ENCODE data around the gene CCDC83.
"Not testable (repeated sequence)": the region's sequence is repeated elsewhere in the genome, so short reads cannot be mapped to it uniquely, and the experiment has no call there.

Gene CCDC83

DNA sequence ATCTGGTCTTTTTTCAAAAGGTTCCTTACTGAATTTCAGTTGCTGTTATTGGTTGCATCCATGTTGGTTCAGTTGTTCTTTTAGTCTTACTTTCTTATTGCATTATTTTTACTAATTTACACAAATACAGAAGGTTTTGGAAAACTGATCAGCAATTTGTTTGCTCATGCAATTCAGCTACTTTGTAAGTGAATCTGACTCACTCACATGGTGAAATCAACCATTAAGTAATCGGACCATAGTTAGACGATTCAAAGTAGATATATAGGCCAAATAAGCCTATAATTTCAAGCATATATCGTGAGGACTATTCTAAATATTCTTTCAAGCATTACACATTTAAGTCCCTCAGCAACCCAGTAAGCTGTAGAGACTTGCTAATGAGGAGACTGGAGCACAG lies 41.7 kb downstream of the CCDC83 start:
- H3K27me3 ChIP-seq (ENCODE audit: control insufficient read depth in 1 of 2, insufficient read depth in 2 of 2, low read length in 2 of 2): no peaks in the 10 kb centered on the region
- H3K4me1 ChIP-seq (ENCODE audit: insufficient read depth, low read length): no peaks in the 10 kb centered on the region
- H3K9ac ChIP-seq (ENCODE audit: low read length): no peak overlapping the region
- H3K27ac ChIP-seq (ENCODE audit: low read depth, low read length): no peak overlapping the region
- H3K4me3 ChIP-seq (ENCODE audit: low read depth in 1 of 2, low read length in 2 of 2): no peak overlapping the region
- H3K36me3 ChIP-seq (ENCODE audit: insufficient read depth, low read length): no peaks in the 10 kb centered on the region
- no peaks in the 10 kb centered on the region for H3K9me3 ChIP-seq (ENCODE audit: low read length)

DNA sequence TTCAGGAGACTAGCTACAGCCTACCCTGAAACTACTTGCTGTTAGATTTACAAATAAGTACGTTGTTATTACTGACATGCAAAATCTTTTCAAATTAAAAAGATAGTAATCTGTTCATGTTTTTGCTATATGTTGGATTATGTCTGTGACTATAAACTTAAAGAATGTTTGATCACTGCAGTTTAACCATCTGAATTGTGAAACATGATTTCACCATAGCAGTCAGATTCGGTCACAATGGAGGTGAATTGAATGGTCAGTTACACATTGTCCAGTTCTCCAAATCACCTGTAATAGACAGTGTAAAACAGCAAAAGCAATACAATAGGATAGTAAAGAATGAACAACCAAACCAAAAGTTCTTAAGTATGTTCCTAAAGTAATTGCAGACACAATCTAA lies 43.3 kb downstream of the CCDC83 start:
- Histone ChIP-seq H3K9me3 (ENCODE audit: low read length) (no peaks in the 10 kb centered on the region), H3K27ac (ENCODE audit: low read depth, low read length) (no peak overlapping the region), H3K9ac (ENCODE audit: low read length) (no peak overlapping the region), H3K36me3 (ENCODE audit: insufficient read depth, low read length) (no peaks in the 10 kb centered on the region), H3K4me1 (ENCODE audit: insufficient read depth, low read length) (no peaks in the 10 kb centered on the region), H3K27me3 (ENCODE audit: control insufficient read depth in 1 of 2, insufficient read depth in 2 of 2, low read length in 2 of 2) (no peaks in the 10 kb centered on the region), H3K4me3 (ENCODE audit: low read depth in 1 of 2, low read length in 2 of 2) (no peak overlapping the region)

DNA sequence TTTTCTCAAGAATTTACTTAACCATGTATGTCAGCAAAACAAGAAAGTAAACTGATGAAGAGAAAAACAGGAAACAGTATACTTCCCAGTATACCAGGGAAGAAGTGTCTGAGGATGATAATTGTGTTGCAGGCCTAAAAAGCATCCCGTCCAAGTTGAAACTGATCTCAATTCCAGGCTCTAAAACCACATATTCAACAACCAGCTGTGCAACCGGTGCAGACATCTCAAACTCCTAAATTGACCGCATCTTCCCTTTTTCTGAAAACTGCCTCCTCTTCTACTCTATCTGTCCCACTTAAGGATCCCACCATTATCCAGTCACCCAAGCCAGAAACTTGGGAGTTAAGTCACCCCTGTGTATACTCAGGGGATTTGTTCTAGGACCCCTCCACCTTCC lies 47.2 kb downstream of the CCDC83 start:
- H3K27ac ChIP-seq (ENCODE audit: low read depth, low read length): no peak overlapping the region
- H3K4me3 ChIP-seq (ENCODE audit: low read depth in 1 of 2, low read length in 2 of 2): no peak overlapping the region
- H3K9me3 ChIP-seq (ENCODE audit: low read length): no peaks in the 10 kb centered on the region
- no peaks in the 10 kb centered on the region for H3K36me3 ChIP-seq (ENCODE audit: insufficient read depth, low read length)
- H3K9ac ChIP-seq (ENCODE audit: low read length): no peak overlapping the region
- H3K4me1 ChIP-seq (ENCODE audit: insufficient read depth, low read length): no peaks in the 10 kb centered on the region
- H3K27me3 ChIP-seq (ENCODE audit: control insufficient read depth in 1 of 2, insufficient read depth in 2 of 2, low read length in 2 of 2): no peaks in the 10 kb centered on the region

DNA sequence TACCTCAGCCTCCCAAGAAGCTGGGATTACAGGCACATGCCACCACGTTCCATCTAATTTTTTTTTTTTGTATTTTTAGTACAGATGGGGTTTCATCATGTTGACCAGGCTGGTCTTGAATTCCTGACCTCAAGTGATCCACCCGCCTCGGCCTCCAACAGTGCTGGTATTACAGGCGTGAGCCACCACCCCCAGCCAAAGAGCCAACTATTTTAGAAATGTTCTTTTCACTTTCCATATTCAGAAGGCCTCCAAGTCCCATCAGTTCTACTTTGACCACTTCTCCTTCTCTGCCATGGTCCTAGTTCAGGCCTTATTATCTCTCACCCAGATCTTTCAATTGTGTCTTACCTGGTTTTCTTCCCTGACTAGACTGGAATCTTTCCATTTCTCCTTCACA lies 48.2 kb downstream of the CCDC83 start:
- Histone ChIP-seq H3K4me3 (ENCODE audit: low read depth in 1 of 2, low read length in 2 of 2) (no peak overlapping the region), H3K4me1 (ENCODE audit: insufficient read depth, low read length) (no peaks in the 10 kb centered on the region), H3K27ac (ENCODE audit: low read depth, low read length) (no peak overlapping the region), H3K27me3 (ENCODE audit: control insufficient read depth in 1 of 2, insufficient read depth in 2 of 2, low read length in 2 of 2) (no peaks in the 10 kb centered on the region), H3K36me3 (ENCODE audit: insufficient read depth, low read length) (no peaks in the 10 kb centered on the region), H3K9me3 (ENCODE audit: low read length) (no peaks in the 10 kb centered on the region), H3K9ac (ENCODE audit: low read length) (no peak overlapping the region)

DNA sequence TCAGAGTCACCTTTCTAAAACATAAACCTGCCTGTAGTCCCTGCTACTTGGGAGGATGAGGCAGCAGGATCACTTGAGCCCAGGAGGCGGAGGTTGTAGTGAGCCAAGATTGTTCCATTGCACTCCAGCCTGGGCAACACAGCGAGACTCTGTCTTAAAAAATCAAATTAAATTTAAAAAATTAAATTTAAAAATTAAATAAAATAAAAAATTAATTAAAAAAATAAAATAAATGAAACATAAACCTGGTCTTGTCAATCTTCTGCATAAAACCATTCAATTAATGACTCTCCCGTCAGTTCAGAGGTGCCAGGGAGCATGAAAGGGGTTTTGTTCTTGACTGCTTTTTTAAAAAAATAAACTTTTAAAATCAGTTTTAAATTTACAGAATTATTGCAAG lies 48.6 kb downstream of the CCDC83 start:
- H3K9me3 ChIP-seq (ENCODE audit: low read length): no peaks in the 10 kb centered on the region
- no peaks in the 10 kb centered on the region for H3K36me3 ChIP-seq (ENCODE audit: insufficient read depth, low read length)
- H3K4me3 ChIP-seq (ENCODE audit: low read depth in 1 of 2, low read length in 2 of 2): no peak overlapping the region
- no peak overlapping the region for H3K9ac ChIP-seq (ENCODE audit: low read length)
- H3K4me1 ChIP-seq (ENCODE audit: insufficient read depth, low read length): no peaks in the 10 kb centered on the region
- no peaks in the 10 kb centered on the region for H3K27me3 ChIP-seq (ENCODE audit: control insufficient read depth in 1 of 2, insufficient read depth in 2 of 2, low read length in 2 of 2)
- H3K27ac ChIP-seq (ENCODE audit: low read depth, low read length): no peak overlapping the region

GRCh38 chr11:85912414-85912813 lies 57.2 kb downstream of the CCDC83 start:
- no peak overlapping the region for H3K9ac ChIP-seq (ENCODE audit: low read length)
- H3K36me3 ChIP-seq (ENCODE audit: insufficient read depth, low read length): no peaks in the 10 kb centered on the region
- no peak overlapping the region for H3K4me3 ChIP-seq (ENCODE audit: low read depth in 1 of 2, low read length in 2 of 2)
- no peaks in the 10 kb centered on the region for H3K4me1 ChIP-seq (ENCODE audit: insufficient read depth, low read length)
- H3K27me3 ChIP-seq (ENCODE audit: control insufficient read depth in 1 of 2, insufficient read depth in 2 of 2, low read length in 2 of 2): no peaks in the 10 kb centered on the region
- no peak overlapping the region for H3K27ac ChIP-seq (ENCODE audit: low read depth, low read length)
- no peaks in the 10 kb centered on the region for H3K9me3 ChIP-seq (ENCODE audit: low read length)

DNA sequence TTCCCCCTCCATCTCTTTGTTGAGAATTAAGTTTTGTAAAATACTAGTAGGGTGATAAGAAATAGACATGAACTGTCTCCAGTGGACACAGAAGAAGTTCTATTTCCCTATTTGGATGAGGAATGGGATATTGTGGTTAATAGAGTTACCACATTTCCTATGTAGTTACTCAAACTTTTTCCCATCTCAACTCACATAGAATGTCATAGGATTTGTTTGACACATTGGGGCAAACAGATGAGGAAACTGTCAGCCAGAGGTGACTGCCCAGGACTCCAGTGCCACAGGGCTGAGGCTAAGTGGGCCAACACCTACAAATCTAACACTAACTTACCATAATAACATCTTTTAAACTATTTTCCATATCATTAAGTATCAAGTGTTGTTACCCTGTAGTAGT lies 58.3 kb downstream of the CCDC83 start:
- Histone ChIP-seq H3K9ac (ENCODE audit: low read length) (no peak overlapping the region), H3K4me1 (ENCODE audit: insufficient read depth, low read length) (no peaks in the 10 kb centered on the region), H3K9me3 (ENCODE audit: low read length) (no peaks in the 10 kb centered on the region), H3K4me3 (ENCODE audit: low read depth in 1 of 2, low read length in 2 of 2) (no peak overlapping the region), H3K27ac (ENCODE audit: low read depth, low read length) (no peak overlapping the region), H3K36me3 (ENCODE audit: insufficient read depth, low read length) (no peaks in the 10 kb centered on the region), H3K27me3 (ENCODE audit: control insufficient read depth in 1 of 2, insufficient read depth in 2 of 2, low read length in 2 of 2) (no peaks in the 10 kb centered on the region)

DNA sequence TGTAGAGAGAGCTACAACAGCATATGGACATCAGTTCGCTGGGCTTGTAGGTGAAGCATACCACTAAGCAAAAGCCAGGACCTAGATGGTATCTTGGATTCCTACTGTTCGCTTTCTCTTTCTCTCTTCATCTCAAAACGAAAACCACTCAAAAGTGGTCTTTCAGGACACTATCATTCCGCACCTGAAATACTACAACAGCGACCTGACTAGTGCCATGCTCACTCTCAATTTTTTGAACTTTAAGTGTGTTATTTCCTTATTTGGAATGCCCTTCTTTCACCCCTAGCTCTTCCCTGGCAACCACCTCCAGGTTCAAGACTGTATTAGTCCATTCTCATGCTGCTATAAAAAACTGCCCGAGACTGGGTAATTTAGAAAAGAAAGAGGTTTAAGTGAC lies 59.2 kb downstream of the CCDC83 start:
- H3K4me1 ChIP-seq (ENCODE audit: insufficient read depth, low read length): no peaks in the 10 kb centered on the region
- H3K36me3 ChIP-seq (ENCODE audit: insufficient read depth, low read length): no peaks in the 10 kb centered on the region
- no peaks in the 10 kb centered on the region for H3K27me3 ChIP-seq (ENCODE audit: control insufficient read depth in 1 of 2, insufficient read depth in 2 of 2, low read length in 2 of 2)
- H3K9me3 ChIP-seq (ENCODE audit: low read length): no peaks in the 10 kb centered on the region
- H3K9ac ChIP-seq (ENCODE audit: low read length): no peak overlapping the region
- no peak overlapping the region for H3K27ac ChIP-seq (ENCODE audit: low read depth, low read length)
- no peak overlapping the region for H3K4me3 ChIP-seq (ENCODE audit: low read depth in 1 of 2, low read length in 2 of 2)

DNA sequence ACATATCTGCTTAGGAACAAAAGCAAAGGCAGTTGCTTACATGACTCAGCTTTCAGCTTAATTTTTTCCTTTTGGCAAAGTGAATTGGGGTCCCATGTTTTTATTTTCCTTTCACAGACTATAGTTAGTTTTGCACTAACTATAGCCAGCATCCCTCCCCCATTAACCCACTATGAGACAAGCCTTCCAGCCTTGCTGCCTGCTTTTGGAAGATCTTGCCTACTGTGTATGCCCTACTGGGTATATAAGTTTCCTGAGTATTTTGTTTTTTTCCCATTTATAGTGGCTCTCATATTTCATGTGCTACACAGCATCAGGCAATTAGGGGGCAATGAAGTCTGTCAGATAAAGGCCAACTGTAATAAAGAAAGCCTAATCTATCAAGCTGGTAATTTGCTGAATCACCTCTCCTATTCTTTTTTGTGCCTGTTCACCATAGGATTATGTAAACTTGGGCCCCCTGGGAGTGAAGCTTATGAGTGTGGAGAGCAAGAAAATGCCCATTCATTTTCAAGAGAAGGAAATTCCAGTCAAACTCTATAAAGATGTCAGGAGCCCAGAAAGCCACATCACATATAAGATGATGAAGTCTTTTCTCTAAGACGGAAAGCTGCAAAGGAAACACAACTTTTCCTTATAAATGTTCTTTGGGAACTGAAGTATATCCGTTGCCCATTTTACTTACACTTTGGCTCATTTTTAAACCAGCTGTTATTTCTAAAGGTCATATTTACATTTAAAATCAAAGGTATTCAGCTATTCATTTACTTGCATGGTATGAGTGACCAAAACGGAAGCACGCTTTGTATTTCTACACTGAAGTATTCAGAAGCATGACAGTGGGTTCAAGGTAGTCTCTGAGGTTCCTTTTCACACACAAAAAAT lies 64.0 kb downstream of the CCDC83 start:
- H3K27me3 ChIP-seq (ENCODE audit: control insufficient read depth in 1 of 2, insufficient read depth in 2 of 2, low read length in 2 of 2): no peaks in the 10 kb centered on the region
- H3K9ac ChIP-seq (ENCODE audit: low read length): no peak overlapping the region
- H3K27ac ChIP-seq (ENCODE audit: low read depth, low read length): no peak overlapping the region
- no peaks in the 10 kb centered on the region for H3K4me1 ChIP-seq (ENCODE audit: insufficient read depth, low read length)
- H3K9me3 ChIP-seq (ENCODE audit: low read length): no peaks in the 10 kb centered on the region
- H3K4me3 ChIP-seq (ENCODE audit: low read depth in 1 of 2, low read length in 2 of 2): no peak overlapping the region
- no peaks in the 10 kb centered on the region for H3K36me3 ChIP-seq (ENCODE audit: insufficient read depth, low read length)

GRCh38 chr11:85922367-85922766 lies 67.2 kb downstream of the CCDC83 start:
- Histone ChIP-seq H3K27ac (ENCODE audit: low read depth, low read length) (no peak overlapping the region), H3K27me3 (ENCODE audit: control insufficient read depth in 1 of 2, insufficient read depth in 2 of 2, low read length in 2 of 2) (no peaks in the 10 kb centered on the region), H3K4me1 (ENCODE audit: insufficient read depth, low read length) (no peaks in the 10 kb centered on the region), H3K9me3 (ENCODE audit: low read length) (no peaks in the 10 kb centered on the region), H3K36me3 (ENCODE audit: insufficient read depth, low read length) (no peaks in the 10 kb centered on the region), H3K9ac (ENCODE audit: low read length) (no peak overlapping the region), H3K4me3 (ENCODE audit: low read depth in 1 of 2, low read length in 2 of 2) (no peak overlapping the region)

- Histone ChIP-seq H3K27ac (ENCODE audit: low read depth, low read length) (no peak overlapping the region), H3K9ac (ENCODE audit: low read length) (no peak overlapping the region), H3K36me3 (ENCODE audit: insufficient read depth, low read length) (no peaks in the 10 kb centered on the region), H3K27me3 (ENCODE audit: control insufficient read depth in 1 of 2, insufficient read depth in 2 of 2, low read length in 2 of 2) (no peaks in the 10 kb centered on the region), H3K4me3 (ENCODE audit: low read depth in 1 of 2, low read length in 2 of 2) (no peak overlapping the region), H3K9me3 (ENCODE audit: low read length) (no peaks in the 10 kb centered on the region), H3K4me1 (ENCODE audit: insufficient read depth, low read length) (no peaks in the 10 kb centered on the region)
Observed at GRCh38 chr11:85923455-85923854, 68.3 kb downstream of the CCDC83 start.

DNA sequence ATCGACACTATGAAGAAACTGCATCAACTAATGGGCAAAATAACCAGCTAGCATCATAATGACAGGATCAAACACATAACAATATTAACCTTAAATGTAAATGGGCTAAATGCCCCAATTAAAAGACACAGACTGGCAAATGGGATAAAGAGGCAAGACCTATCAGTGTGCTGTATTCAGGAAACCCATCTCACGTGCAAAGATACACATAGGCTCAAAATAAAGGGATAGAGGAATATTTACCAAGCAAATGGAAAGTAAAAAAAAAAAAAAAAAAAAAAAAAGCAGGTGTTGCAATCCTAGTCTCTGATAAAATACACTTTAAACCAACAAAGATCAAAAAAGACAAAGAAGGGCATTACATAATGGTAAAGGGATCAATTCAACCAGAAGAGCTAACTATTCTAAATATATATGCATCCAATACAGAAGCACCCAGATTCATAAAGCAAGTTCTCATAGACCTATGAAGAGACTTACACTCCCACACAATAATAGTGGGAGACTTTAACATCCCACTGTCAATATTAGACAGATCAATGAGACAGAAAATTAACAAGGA lies 71.6 kb downstream of the CCDC83 start:
- H3K36me3 ChIP-seq (ENCODE audit: insufficient read depth, low read length); H3K27ac ChIP-seq (ENCODE audit: low read depth, low read length); H3K27me3 ChIP-seq (ENCODE audit: control insufficient read depth in 1 of 2, insufficient read depth in 2 of 2, low read length in 2 of 2); H3K4me3 ChIP-seq (ENCODE audit: low read depth in 1 of 2, low read length in 2 of 2); H3K9ac ChIP-seq (ENCODE audit: low read length); H3K4me1 ChIP-seq (ENCODE audit: insufficient read depth, low read length); H3K9me3 ChIP-seq (ENCODE audit: low read length): not testable (repeated sequence)

Measured in muscle layer of colon (tissue), 2 donors.